Body of pancreas (tissue), 4 donors: ENCODE measurements around the gene TTC7B.

Experiments
- CTCF ChIP-seq, 7 experiments: fragments of 450-650 bp in 4 of 7; fragments of 200-600 bp in 3 of 7; sonication (generic) in 3 of 7; IDR thresholded peaks; one replicate each; pipeline ENCODE4 v1.5.1; 2016 to 2019; ENCODE audit warnings: antibody characterized with exemption in 7 of 7
- POLR2A ChIP-seq, 3 donors: fragments of 450-650 bp; IDR thresholded peaks; one replicate each; pipeline ENCODE4 v1.6.1; 2016; ENCODE audit warnings: antibody characterized with exemption in 3 of 3, mild to moderate bottlenecking in 2 of 3

DNA sequence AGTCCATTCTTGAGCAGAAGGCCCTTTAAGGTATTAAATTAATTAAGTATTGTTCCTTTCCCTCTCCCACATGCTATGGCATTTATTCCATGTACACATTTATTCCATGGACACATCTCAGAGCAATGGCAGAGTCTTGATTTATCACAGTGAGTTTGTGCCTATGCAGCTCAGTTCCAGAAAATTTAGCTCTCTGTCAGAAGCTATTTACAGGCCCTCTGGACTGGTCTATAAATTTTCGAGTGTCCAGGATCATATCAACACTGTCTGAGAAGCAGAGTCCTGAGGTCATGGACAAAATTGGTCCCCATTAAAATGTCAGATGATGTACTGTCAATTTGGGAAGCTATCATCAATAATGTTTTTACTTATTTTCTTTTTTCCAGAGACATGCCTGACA is 65.5 kb downstream of the TTC7B start:
- TF ChIP-seq CTCF (IDR thresholded peaks at IDR 0.05) (no peak), POLR2A (IDR thresholded peaks at IDR 0.05) (no peak)
